Activated T-cell treated with anti-CD3 and anti-CD28 coated beads, Interleukin-2, amount 50 U/mL, for 4 hours (primary cell): ENCODE results near the gene SOHLH1. TPM values are rescaled to one million over a fixed set of nuclear protein-coding genes. Genes with fewer than 3 reads are reported as not detected.

ENCODE experiments used
- ATAC-seq, 2 donors: fragments of 200-7000 bp; cut with Tn5 transposase; one replicate each; pipeline ENCODE4 v1.10.0; 2021
- DNase-seq: peaks from one replicate; pipeline ENCODE4 v3.0.0-alpha.2; 2020
- H3K27me3 Mint-ChIP-seq: one replicate; pipeline ENCODE4 v1.8.0; 2021; ENCODE audit warnings: low read depth, mixed read lengths
- H3K36me3 Mint-ChIP-seq: one replicate; pipeline ENCODE4 v1.8.0; 2022; ENCODE audit warnings: mixed read lengths; ENCODE audit not compliant: insufficient read depth
- H3K4me1 Mint-ChIP-seq: one replicate; pipeline ENCODE4 v1.8.0; 2021; ENCODE audit warnings: low read depth, mixed read lengths
- H3K4me3 Mint-ChIP-seq: one replicate; pipeline ENCODE4 v1.8.0; 2021; ENCODE audit warnings: mild to moderate bottlenecking, moderate library complexity, mixed read lengths
- H3K9me3 Mint-ChIP-seq: one replicate; pipeline ENCODE4 v1.8.0; 2021; ENCODE audit warnings: mixed read lengths
- total RNA-seq, 3 donors: library from RNA; stranded (reverse); gene quantifications; one replicate each; pipeline ENCODE4 v1.2.1, GENCODE V29; 2021

Gene SOHLH1
- total RNA-seq, 3 donors from 2014 or later = not detected

- ATAC-seq (no peak), DNase-seq (no peak)
- Mint-ChIP-seq H3K27me3 (peaks cover 17% of the 10 kb centered on the region), H3K4me1 (no peaks in the 10 kb centered on the region), H3K9me3 (no peaks in the 10 kb centered on the region), H3K36me3 (no peaks in the 10 kb centered on the region), H3K4me3 (no peak overlapping the region)
These were observed 41.9 kb downstream of the SOHLH1 start for GRCh38 chr9:135657416-135657815.

GRCh38 chr9:135655317-135655716 is 44.0 kb downstream of the SOHLH1 start:
- H3K9me3 Mint-ChIP-seq = peaks cover 3% of the 10 kb centered on the region
- no peak for ATAC-seq
- H3K36me3 Mint-ChIP-seq = no peaks in the 10 kb centered on the region
- peaks cover 15% of the 10 kb centered on the region for H3K27me3 Mint-ChIP-seq
- DNase-seq = no peak
- H3K4me3 Mint-ChIP-seq = no peak overlapping the region
- no peaks in the 10 kb centered on the region for H3K4me1 Mint-ChIP-seq

- Mint-ChIP-seq H3K9me3 (peaks cover 34% of the 10 kb centered on the region), H3K4me3 (no peak overlapping the region), H3K4me1 (no peaks in the 10 kb centered on the region), H3K36me3 (no peaks in the 10 kb centered on the region), H3K27me3 (peaks cover 9% of the 10 kb centered on the region)
- no peak for ATAC-seq
- no peak for DNase-seq
These were observed 48.9 kb downstream of the SOHLH1 start for GRCh38 chr9:135650408-135650807.

GRCh38 chr9:135649508-135649907 is 49.8 kb downstream of the SOHLH1 start:
- DNase-seq (no peak), ATAC-seq (no peak)
- Mint-ChIP-seq H3K9me3 (peaks cover 43% of the 10 kb centered on the region), H3K27me3 (peaks cover 4% of the 10 kb centered on the region), H3K4me3 (no peak overlapping the region), H3K4me1 (no peaks in the 10 kb centered on the region), H3K36me3 (no peaks in the 10 kb centered on the region)

- DNase-seq (no peak), ATAC-seq (no peak)
- H3K9me3 Mint-ChIP-seq = peaks cover 48% of the 10 kb centered on the region
- no peak overlapping the region for H3K4me3 Mint-ChIP-seq
- H3K36me3 Mint-ChIP-seq = no peaks in the 10 kb centered on the region
- H3K4me1 Mint-ChIP-seq = no peaks in the 10 kb centered on the region
- peaks cover 2% of the 10 kb centered on the region for H3K27me3 Mint-ChIP-seq
These were observed 50.5 kb downstream of the SOHLH1 start for GRCh38 chr9:135648494-135649410.

GRCh38 chr9:135647884-135648283 is 51.4 kb downstream of the SOHLH1 start:
- no peak for DNase-seq
- Mint-ChIP-seq H3K36me3 (no peaks in the 10 kb centered on the region), H3K4me3 (no peak overlapping the region), H3K9me3 (peaks cover 55% of the 10 kb centered on the region), H3K4me1 (no peaks in the 10 kb centered on the region), H3K27me3 (no peaks in the 10 kb centered on the region)
- ATAC-seq = no peak

GRCh38 chr9:135644631-135645218 is 54.6 kb downstream of the SOHLH1 start:
- Mint-ChIP-seq H3K36me3 (no peaks in the 10 kb centered on the region), H3K4me1 (no peaks in the 10 kb centered on the region), H3K9me3 (peaks cover 48% of the 10 kb centered on the region), H3K4me3 (no peak overlapping the region), H3K27me3 (peaks cover 10% of the 10 kb centered on the region)
- DNase-seq = no peak
- no peak for ATAC-seq

Other genes starting within 250 kb of the SOHLH1 start
- 1 to 10 TPM in 2 of 3 donors, under 1 TPM in 1; 0.94 to 2.4 (median 1.2) TPM for gene PPP1R26, start 219.7 kb downstream of the SOHLH1 start, total RNA-seq
- gene MRPS2, start 198.8 kb downstream of the SOHLH1 start, total RNA-seq = 100 to 1,000 TPM in 1 of 3 donors, 10 to 100 TPM in 2; 85.3 to 110 (median 85.7) TPM
- not detected for gene LCN1, start 178.0 kb downstream of the SOHLH1 start, total RNA-seq
- not detected for gene OBP2A, start 153.4 kb downstream of the SOHLH1 start, total RNA-seq
- gene PAEP, start 137.7 kb downstream of the SOHLH1 start, total RNA-seq = not detected
- gene GLT6D1, start 59.9 kb downstream of the SOHLH1 start, total RNA-seq = not detected
- gene LCN9, start 36.2 kb downstream of the SOHLH1 start, total RNA-seq = not detected
- under 1 TPM in 1 of 3 donors, not detected in 2; 0.05 TPM for gene KCNT1, start 2.7 kb upstream of the SOHLH1 start, total RNA-seq
- 10 to 100 TPM; 26.7 to 37.4 (median 29.2) TPM for gene CAMSAP1, start 208.1 kb upstream of the SOHLH1 start, total RNA-seq